GM12864 (cell line): Measurements from ENCODE around the gene SACM1L.

Experiments used
- DNase-seq: peaks from one replicate; pipeline ENCODE4 v3.0.0-alpha.2; 2011; ENCODE audit warnings: low read depth
- H3K4me3 ChIP-seq: 2 replicates; pipeline ENCODE4 v1.5.1; 2011; ENCODE audit warnings: mild to moderate bottlenecking, low read depth, low read length, control low read depth
- TF ChIP-seq, protein P1 (sequence below): IDR thresholded peaks from 2 replicates; pipeline ENCODE4 v1.5.1; 2011; ENCODE audit warnings: low read depth, mild to moderate bottlenecking, moderate library complexity, low read length, control low read depth, inconsistent platforms; ENCODE audit errors: missing control alignments

Gene SACM1L

DNA sequence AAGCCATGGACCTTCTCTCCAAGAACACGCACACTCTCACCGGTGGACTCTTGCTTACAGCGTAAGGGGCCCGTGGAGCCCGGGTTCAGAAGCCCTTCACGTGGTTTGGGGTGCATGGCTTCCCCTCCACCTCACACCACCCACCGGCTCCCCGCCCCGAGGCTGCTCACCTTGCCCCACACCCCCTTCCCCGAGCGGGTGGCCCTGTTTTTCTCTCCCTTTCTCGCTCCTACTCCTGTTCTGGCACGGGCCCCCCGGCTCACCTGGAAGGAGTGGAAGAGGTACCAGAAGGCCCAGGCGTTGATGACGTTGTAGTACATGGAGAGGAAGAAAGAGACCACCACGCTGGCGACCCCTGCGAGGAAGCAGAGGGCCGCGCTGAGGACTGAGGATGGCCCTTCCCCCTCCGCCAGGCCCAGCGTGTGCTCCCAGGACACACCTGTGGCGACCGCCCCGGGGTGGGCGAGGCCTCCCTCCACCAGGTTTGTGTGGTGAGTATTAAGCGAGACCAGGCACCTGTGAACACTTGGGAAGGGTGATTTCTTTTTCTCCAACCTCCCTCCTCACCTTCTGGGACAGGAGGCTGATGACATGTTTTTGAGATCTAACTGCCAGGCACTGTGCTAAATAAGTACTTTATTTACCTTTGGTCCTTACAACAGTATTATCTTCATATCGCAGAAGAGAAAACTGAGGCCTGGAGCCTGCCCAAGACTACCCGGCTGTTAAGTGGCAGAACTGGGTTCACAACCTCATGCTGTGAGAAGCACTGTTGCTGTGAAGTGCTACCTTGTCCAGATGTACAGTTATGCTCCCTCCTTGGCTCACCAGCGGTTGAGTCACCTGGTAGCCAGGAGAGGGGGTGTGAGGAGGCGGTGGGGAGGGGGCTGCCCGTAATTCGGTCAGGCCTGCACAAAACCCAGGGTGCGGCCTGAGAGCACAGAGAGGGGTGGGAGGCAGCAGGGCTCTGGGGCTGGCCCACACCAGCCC, 90.8 kb downstream of the SACM1L start:
- TF ChIP-seq, protein P1, sequence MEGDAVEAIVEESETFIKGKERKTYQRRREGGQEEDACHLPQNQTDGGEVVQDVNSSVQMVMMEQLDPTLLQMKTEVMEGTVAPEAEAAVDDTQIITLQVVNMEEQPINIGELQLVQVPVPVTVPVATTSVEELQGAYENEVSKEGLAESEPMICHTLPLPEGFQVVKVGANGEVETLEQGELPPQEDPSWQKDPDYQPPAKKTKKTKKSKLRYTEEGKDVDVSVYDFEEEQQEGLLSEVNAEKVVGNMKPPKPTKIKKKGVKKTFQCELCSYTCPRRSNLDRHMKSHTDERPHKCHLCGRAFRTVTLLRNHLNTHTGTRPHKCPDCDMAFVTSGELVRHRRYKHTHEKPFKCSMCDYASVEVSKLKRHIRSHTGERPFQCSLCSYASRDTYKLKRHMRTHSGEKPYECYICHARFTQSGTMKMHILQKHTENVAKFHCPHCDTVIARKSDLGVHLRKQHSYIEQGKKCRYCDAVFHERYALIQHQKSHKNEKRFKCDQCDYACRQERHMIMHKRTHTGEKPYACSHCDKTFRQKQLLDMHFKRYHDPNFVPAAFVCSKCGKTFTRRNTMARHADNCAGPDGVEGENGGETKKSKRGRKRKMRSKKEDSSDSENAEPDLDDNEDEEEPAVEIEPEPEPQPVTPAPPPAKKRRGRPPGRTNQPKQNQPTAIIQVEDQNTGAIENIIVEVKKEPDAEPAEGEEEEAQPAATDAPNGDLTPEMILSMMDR = no peak
- no peak for DNase-seq
- no peak overlapping the region for H3K4me3 ChIP-seq

DNA sequence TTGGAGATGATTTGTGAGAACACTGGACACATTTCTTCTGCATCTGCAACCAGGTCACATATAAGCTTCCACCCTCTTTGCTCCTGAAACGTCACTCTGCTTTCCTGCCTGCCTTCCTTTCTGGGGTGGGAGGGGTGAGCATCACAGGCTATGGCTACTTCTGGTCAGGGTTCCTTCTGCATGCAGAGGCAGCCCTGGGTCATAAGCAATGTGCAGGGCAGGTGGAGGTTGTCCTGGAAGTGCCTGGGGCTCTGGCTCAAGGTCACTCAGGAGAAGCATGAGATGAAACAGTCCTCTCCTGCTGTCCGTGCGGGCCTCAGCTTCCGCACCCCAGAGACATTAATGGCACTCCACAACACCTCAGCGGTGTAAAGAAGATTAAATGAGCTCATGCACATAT, 92.1 kb downstream of the SACM1L start:
- TF ChIP-seq, protein P1 = no peak
- no peak overlapping the region for H3K4me3 ChIP-seq
- DNase-seq = no peak

DNA sequence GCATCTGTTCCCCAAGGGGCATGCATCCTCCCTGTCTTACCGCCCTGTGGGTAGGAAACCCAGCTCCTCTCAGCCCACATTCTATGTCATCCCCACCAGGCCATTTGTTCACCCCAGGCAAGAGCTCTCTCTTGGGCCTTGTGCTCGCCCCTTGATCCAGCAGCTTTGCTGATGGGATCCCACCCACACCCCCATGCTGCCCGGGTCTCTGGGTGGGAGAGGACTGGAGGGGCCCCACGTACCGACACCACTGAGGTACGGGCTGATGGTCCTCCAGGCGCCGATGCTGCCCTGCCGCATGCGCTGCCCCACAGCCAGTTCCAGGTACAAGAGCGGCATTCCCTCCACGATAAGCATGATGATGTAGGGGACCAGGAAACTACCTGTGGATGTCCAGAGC, 92.6 kb downstream of the SACM1L start:
- TF ChIP-seq, protein P1 = no peak
- no peak for DNase-seq
- H3K4me3 ChIP-seq = no peak overlapping the region

DNA sequence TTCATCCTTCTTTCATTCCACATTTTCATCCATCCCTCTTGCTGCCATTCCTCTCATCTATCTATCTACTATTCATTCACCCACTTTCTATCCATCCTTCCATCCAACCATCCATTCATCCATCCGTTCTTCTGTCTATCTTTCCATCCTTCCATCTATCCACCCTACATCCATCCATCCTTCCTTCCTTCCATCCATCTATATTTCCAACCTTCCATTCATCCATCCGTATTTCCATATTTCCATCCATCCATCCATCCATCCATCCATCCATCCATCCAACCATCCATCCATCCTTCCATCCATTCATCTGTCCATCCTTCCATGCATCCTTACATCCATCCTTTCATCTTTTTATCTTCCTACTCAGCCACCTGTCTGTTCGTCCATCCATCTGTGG, 93.2 kb downstream of the SACM1L start:
- DNase-seq = no peak
- TF ChIP-seq, protein P1 = no peak
- no peak overlapping the region for H3K4me3 ChIP-seq

DNA sequence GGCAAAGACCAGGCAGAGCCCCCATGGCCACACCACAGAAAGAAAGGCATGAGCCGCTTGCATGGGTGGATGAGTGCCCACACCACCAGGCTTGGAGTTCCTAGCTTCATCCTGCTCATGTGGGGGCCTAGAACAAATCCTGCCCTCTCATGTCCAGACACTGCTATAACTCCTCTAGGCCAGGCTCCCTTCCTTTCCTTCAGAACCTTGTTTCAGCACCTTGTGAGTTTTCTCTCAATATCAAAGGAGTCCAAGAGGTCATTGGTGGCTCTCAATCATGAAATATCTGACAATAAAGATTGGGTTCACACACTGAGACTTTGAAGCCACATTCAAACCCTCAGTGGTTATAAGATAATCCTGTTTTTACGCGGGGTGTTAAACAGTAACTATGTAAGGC, 94.5 kb downstream of the SACM1L start:
- H3K4me3 ChIP-seq = no peak overlapping the region
- no peak for DNase-seq
- TF ChIP-seq, protein P1 = no peak

DNA sequence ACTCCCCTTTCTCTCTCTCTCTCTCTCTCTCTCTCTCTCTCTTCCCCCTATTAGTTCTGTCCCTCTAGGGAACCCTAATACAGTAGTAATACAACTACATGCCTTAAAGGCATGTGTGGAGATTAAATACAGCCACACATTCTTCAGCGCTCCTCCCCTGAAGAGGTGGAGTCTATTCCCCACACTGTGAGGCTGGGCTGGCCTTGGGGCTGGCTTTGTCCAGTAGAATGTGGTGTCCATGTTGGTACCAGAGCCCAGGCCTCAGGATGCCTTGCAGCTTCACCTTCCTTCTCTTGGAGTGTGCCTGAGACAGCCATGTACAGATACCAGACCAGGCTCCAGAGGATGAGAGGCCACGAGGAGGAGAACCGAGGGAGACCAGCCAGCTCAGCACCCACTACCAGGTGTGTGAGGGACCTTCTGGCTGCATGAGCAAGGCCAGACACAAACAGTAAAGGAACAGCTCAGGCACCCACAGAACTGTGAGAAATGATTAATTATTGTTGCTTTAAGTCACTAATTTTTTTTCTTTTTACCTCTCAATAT, 96.5 kb downstream of the SACM1L start:
- no peak for DNase-seq
- TF ChIP-seq, protein P1 = no peak
- H3K4me3 ChIP-seq = no peak overlapping the region
